Smooth muscle cell (in vitro differentiated cells): ENCODE results near the gene ARSB. TPM values are rescaled to one million over a fixed set of nuclear protein-coding genes. Genes with fewer than 3 reads are reported as not detected.

Source experiments
- DNase-seq: peaks from one replicate; lab custom pipeline; 2025; ENCODE audit not compliant: unreplicated experiment; lab: John Stamatoyannopoulos, UW
- H2AFZ ChIP-seq: fragments of 200-600 bp; sonication (generic); 2 replicates; pipeline ENCODE4 v1.6.0; 2016; ENCODE audit warnings: antibody characterized with exemption, low read depth, mild to moderate bottlenecking
- H3F3A ChIP-seq: fragments of 200-600 bp; sonication (generic); 2 replicates; pipeline ENCODE4 v1.6.0; 2017; ENCODE audit warnings: antibody characterized with exemption, low read depth
- H3K27ac ChIP-seq: fragments of 200-600 bp; sonication (generic); 2 replicates; pipeline ENCODE4 v1.5.1; 2016; ENCODE audit warnings: low read depth, mild to moderate bottlenecking
- H3K27me3 ChIP-seq: fragments of 200-600 bp; sonication (generic); 2 replicates; pipeline ENCODE4 v1.6.1; 2016; ENCODE audit warnings: low read depth, mild to moderate bottlenecking
- H3K36me3 ChIP-seq: fragments of 200-600 bp; sonication (generic); 2 replicates; pipeline ENCODE4 v1.5.1; 2016; ENCODE audit warnings: low read depth
- H3K4me1 ChIP-seq: fragments of 200-600 bp; sonication (generic); 2 replicates; pipeline ENCODE4 v1.5.1; 2016; ENCODE audit warnings: low read depth
- H3K4me2 ChIP-seq: fragments of 200-600 bp; sonication (generic); 2 replicates; pipeline ENCODE4 v1.6.0; 2016; ENCODE audit warnings: mild to moderate bottlenecking
- H3K4me3 ChIP-seq: fragments of 200-600 bp; sonication (generic); 2 replicates; pipeline ENCODE4 v1.5.1; 2016; ENCODE audit warnings: mild to moderate bottlenecking
- H3K79me2 ChIP-seq: fragments of 200-600 bp; sonication (generic); 2 replicates; pipeline ENCODE4 v1.6.0; 2016; ENCODE audit warnings: low read depth, mild to moderate bottlenecking
- H3K9ac ChIP-seq: fragments of 200-600 bp; sonication (generic); 2 replicates; pipeline ENCODE4 v1.6.0; 2016; ENCODE audit warnings: low read depth
- H3K9me3 ChIP-seq: fragments of 200-600 bp; sonication (generic); replicated peaks from 2 replicates; pipeline ENCODE4 v1.5.1; 2016; ENCODE audit warnings: low read depth
- H4K20me1 ChIP-seq: fragments of 200-600 bp; sonication (generic); 2 replicates; pipeline ENCODE4 v1.6.0; 2016; ENCODE audit warnings: low read depth
- WGBS: methylation state at CpG from one replicate; pipeline ENCODE4 v1.1.7; 2016; ENCODE audit warnings: low lambda C conversion rate; 5-methylcytosine and 5-hydroxymethylcytosine counted together
- polyA plus RNA-seq: library from polyadenylated mRNA; unstranded; fragments of >200 nt; fragmentation: Nextera tagmentation; extraction: Ambion mirVana; gene quantifications from 2 replicates; pipeline ENCODE4 v1.2.1, GENCODE V29; 2016
- total RNA-seq: library from RNA; depleted of rRNA; stranded (reverse); fragments of >200 nt; gene quantifications from 2 replicates; pipeline ENCODE4 v1.2.3, GENCODE V29; 2014
- TF ChIP-seq, protein P1 (sequence below): fragments of 200-600 bp; sonication (generic); IDR thresholded peaks from 2 replicates; pipeline ENCODE4 v1.5.1; 2017; ENCODE audit warnings: borderline replicate concordance, mild to moderate bottlenecking, antibody characterized with exemption; ENCODE audit not compliant: insufficient read depth, poor library complexity, severe bottlenecking

The ARSB gene
- total and polyA plus RNA-seq, 2 experiments from 2014 or later, result 17.5 to 23.2 TPM

DNA sequence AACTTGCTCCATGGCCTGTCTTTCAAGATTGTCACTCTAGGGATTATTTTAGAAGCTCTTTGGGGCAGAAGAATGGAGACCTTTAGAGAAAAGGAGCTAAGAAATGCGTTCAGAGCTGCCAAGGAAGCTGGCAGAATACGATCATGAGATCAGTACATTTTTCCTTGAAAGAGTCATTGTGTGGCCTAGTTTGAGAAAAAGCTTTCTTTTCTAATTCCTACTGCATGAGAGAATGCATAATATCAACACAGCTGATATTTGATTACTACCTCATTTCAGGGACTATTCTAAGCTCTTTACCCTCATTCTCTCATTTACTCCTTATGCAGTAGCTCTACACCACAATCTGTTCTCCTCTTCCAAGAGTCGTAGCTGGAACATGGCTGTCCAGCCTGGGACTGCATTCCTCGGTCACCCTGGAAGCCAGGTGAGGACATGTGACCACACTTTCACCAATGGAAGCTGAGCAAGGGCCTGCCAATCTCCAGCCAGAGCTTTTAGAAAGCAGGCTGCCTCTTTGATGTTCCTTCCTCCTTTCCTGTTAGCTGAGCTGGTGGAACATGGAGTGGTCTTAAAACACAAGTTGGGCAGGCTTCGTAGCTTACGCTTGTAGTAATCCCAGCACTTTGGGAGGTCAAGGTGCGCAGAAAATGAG lies 237.3 kb downstream of the ARSB start:
- TF ChIP-seq, protein P1, sequence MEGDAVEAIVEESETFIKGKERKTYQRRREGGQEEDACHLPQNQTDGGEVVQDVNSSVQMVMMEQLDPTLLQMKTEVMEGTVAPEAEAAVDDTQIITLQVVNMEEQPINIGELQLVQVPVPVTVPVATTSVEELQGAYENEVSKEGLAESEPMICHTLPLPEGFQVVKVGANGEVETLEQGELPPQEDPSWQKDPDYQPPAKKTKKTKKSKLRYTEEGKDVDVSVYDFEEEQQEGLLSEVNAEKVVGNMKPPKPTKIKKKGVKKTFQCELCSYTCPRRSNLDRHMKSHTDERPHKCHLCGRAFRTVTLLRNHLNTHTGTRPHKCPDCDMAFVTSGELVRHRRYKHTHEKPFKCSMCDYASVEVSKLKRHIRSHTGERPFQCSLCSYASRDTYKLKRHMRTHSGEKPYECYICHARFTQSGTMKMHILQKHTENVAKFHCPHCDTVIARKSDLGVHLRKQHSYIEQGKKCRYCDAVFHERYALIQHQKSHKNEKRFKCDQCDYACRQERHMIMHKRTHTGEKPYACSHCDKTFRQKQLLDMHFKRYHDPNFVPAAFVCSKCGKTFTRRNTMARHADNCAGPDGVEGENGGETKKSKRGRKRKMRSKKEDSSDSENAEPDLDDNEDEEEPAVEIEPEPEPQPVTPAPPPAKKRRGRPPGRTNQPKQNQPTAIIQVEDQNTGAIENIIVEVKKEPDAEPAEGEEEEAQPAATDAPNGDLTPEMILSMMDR, result no peak

DNA sequence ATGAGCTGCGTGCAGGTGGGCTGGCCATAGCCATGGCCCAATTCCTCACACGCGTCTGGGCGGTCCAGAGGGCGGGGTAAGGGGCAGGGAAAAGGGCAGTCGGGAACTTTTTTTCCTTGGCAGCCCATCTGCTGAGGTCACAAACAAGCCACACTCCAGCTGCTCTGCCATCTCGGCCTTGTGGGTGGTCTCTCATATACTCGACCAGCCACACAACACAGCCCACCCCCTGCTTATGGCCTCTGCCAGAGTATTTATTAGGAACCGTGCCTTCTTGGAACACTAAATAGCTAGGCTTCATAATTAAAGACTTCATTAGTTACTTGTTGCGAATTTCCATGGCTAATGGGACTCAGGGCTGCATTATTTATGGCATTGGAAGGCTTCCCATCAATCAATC lies 238.1 kb downstream of the ARSB start:
- Histone ChIP-seq H4K20me1 (no peaks in the 10 kb centered on the region), H3F3A (no peaks in the 10 kb centered on the region), H3K36me3 (no peaks in the 10 kb centered on the region), H3K4me2 (no peak overlapping the region), H3K4me3 (no peak overlapping the region), H3K27ac (no peak overlapping the region), H3K9ac (no peak overlapping the region), H2AFZ (no peak overlapping the region), H3K9me3 (no peaks in the 10 kb centered on the region), H3K79me2 (no peaks in the 10 kb centered on the region), H3K27me3 (no peaks in the 10 kb centered on the region), H3K4me1 (peaks cover 12% of the 10 kb centered on the region)
- DNase-seq, result no peak
- 89% methylated on average over 10 of the region's 10 CpGs for WGBS
- TF ChIP-seq, protein P1, result no peak

More for the DNA sequence above, 237.3 kb downstream of the ARSB start:
- 78% methylated on average over 7 of the region's 7 CpGs for WGBS
- H3K4me2 ChIP-seq, result no peak overlapping the region
- no peak overlapping the region for H3K4me3 ChIP-seq
- no peaks in the 10 kb centered on the region for H3K36me3 ChIP-seq
- peaks cover 12% of the 10 kb centered on the region for H3K4me1 ChIP-seq
- no peak for DNase-seq
- no peak overlapping the region for H2AFZ ChIP-seq
- H3K27ac ChIP-seq, result no peak overlapping the region
- no peaks in the 10 kb centered on the region for H3F3A ChIP-seq
- no peaks in the 10 kb centered on the region for H3K9me3 ChIP-seq
- H3K79me2 ChIP-seq, result no peaks in the 10 kb centered on the region
- H3K9ac ChIP-seq, result no peak overlapping the region
- no peaks in the 10 kb centered on the region for H3K27me3 ChIP-seq
- H4K20me1 ChIP-seq, result no peaks in the 10 kb centered on the region

DNA sequence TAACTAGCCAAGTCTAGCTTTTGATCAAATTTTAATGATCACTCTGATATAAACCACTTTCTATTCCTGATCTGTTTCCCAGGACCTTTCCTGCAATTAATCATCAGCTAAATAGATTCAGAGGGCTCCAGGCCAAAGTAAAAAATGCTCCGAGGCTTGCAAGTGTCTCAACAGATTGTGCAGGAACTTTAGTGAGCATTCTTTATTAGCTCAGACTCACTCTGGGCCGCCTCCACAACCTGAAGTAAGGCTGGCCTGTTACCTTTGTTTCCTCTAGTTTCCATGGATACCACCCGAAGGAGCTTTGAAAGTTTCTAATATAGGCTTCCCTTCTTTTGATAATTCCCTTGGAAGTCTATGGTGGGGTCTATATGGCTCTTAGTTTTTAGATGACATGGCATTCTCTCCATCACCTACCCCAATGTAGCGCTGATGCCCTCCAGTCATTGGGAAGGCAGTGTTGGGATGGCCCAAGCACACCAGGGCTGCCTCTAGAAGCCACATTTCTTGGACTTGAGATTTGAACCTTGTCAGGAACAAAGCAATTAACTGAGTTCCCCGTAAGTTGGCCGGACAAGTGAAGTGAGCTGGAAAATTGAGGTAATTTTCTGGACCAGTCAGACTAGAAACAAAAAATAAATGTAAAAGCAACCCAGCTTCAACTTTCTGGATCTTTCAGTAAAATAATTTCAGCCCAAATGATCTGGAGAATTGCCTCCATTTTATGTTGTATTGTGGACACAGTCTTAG lies 238.9 kb downstream of the ARSB start:
- WGBS, result 76% methylated on average over 6 of the region's 6 CpGs
- no peaks in the 10 kb centered on the region for H3K36me3 ChIP-seq

More for the DNA sequence above, 238.9 kb downstream of the ARSB start:
- Histone ChIP-seq H4K20me1 (no peaks in the 10 kb centered on the region), H2AFZ (no peak overlapping the region), H3K4me1 (peaks cover 12% of the 10 kb centered on the region), H3K4me2 (no peak overlapping the region), H3K9me3 (no peaks in the 10 kb centered on the region), H3F3A (no peaks in the 10 kb centered on the region), H3K9ac (no peak overlapping the region), H3K27ac (no peak overlapping the region), H3K4me3 (no peak overlapping the region), H3K27me3 (no peaks in the 10 kb centered on the region), H3K79me2 (no peaks in the 10 kb centered on the region)
- no peak for DNase-seq
- TF ChIP-seq, protein P1, result no peak
